Psoas muscle (tissue), 8 donors: ENCODE results near the gene PSMD14. TPM values are rescaled to one million over a fixed set of nuclear protein-coding genes. Genes with fewer than 3 reads are reported as not detected.

Source experiments
- ATAC-seq, 4 donors: fragments of 200-7000 bp; cut with Tn5 transposase; one replicate each; pipeline ENCODE4 v1.9.1; 2020; ENCODE audit warnings: moderate library complexity in 3 of 4, mild to moderate bottlenecking in 2 of 4
- DNase-seq, 2 donors: peaks; one replicate each; pipeline ENCODE4 v3.0.0-alpha.2; 2020
- H3K27ac ChIP-seq: fragments of 200-600 bp; one replicate; pipeline ENCODE4 v1.8.0; 2022
- H3K27me3 ChIP-seq, 3 donors: fragments of 200-600 bp in 1 of 3; one replicate each; pipeline versions ENCODE4 v1.6.1 to v1.8.0; 2013 to 2022; ENCODE audit warnings: low read length in 2 of 3, mild to moderate bottlenecking in 2 of 3, moderate library complexity in 1 of 3; ENCODE audit not compliant: insufficient read depth in 3 of 3
- H3K36me3 ChIP-seq, 2 donors: fragments of 200-600 bp in 1 of 2; one replicate each; pipeline versions ENCODE4 v1.6.1 to v1.8.0; 2013 to 2022; ENCODE audit warnings: low read depth in 1 of 2, mild to moderate bottlenecking in 1 of 2, moderate library complexity in 1 of 2; ENCODE audit not compliant: insufficient read depth in 1 of 2
- H3K4me1 ChIP-seq: fragments of 200-600 bp; one replicate; pipeline ENCODE4 v1.8.0; 2022
- H3K4me3 ChIP-seq: fragments of 200-600 bp; one replicate; pipeline ENCODE4 v1.8.0; 2022; ENCODE audit warnings: mild to moderate bottlenecking
- H3K9me3 ChIP-seq: fragments of 200-600 bp; one replicate; pipeline ENCODE4 v1.8.0; 2022
- WGBS, 3 donors: extraction: QIAGEN DNeasy Blood & Tissue Kit; methylation state at CpG; one replicate each; pipeline versions ENCODE4 v1.1.6 to v1.1.7; 2013; 5-methylcytosine and 5-hydroxymethylcytosine counted together
- intact Hi-C, 2 donors: fragments of 100-400 bp; cut with DNase I; formaldehyde crosslinking; loops; one replicate each; pipeline versions ENCODE4 v1.11.0 to v1.14.2; 2022
- polyA plus RNA-seq, 3 donors: library from polyadenylated mRNA; stranded (reverse); fragments of 200-250 nt; gene quantifications; one replicate each; pipeline ENCODE4 v1.2.3, GENCODE V29; 2013
- total RNA-seq, 4 donors: library from RNA; stranded (reverse); fragmentation: NEBNext Ultra II Directional in 2 of 4; extraction: Animal tissue kit (Norgen Biotek cat#: 25700) in 2 of 4; gene quantifications; one replicate each; pipeline versions ENCODE4 v1.2.1 to v1.2.4, GENCODE V29; 2021 to 2023
- TF ChIP-seq, protein P1 (sequence below): fragments of 200-600 bp; IDR thresholded peaks from one replicate; pipeline ENCODE4 v1.8.0; 2022; ENCODE audit warnings: antibody characterized with exemption
- donor health status: healthy with polysubstance abuse.
- donor health status: DM: no; HTN: no; CAD: no; lungs with moderate emphysema.
- donor health status: Bipolar disorder and iron deficiency.
- donor health status: healthy.
- donor health status: DM: yes; HTN: yes; CAD: no.
- donor health status: DM: no; HTN: no; CAD: no.
- donor health status: DM: no; HTN: no; CAD: no.
- donor health status: DM: yes; HTN: yes; CAD: no.

PSMD14 gene
- total and polyA plus RNA-seq, 7 donors = 51.2 to 372 (median 109) TPM

DNA sequence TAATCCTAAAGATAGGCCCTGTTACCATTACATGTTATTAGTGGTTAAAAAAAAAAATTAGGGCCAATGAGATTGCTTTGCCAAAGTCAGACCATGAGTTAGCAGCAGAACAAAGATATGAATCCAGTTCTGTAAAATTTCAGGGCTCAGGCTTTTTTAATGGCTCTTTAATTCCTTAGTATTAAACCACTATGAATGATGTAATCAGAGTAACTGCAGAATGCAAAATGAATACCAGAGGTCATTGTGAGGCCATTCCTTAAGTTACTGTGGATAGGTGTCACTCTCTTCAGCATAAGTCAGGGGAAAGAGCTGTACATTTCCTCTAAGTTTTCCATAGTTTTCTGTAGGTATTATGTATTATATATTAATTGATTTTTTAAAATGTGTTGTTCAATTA is 65.7 kb downstream of the PSMD14 start:
- Histone ChIP-seq H3K4me3 (no peak overlapping the region), H3K9me3 (no peaks in the 10 kb centered on the region), H3K27ac (no peak overlapping the region), H3K4me1 (no peaks in the 10 kb centered on the region), H3K36me3 (peaks cover 4 to 50% of the 10 kb centered on the region in 2 donors), H3K27me3 (no peaks in the 10 kb centered on the region)
- TF ChIP-seq, protein P1, sequence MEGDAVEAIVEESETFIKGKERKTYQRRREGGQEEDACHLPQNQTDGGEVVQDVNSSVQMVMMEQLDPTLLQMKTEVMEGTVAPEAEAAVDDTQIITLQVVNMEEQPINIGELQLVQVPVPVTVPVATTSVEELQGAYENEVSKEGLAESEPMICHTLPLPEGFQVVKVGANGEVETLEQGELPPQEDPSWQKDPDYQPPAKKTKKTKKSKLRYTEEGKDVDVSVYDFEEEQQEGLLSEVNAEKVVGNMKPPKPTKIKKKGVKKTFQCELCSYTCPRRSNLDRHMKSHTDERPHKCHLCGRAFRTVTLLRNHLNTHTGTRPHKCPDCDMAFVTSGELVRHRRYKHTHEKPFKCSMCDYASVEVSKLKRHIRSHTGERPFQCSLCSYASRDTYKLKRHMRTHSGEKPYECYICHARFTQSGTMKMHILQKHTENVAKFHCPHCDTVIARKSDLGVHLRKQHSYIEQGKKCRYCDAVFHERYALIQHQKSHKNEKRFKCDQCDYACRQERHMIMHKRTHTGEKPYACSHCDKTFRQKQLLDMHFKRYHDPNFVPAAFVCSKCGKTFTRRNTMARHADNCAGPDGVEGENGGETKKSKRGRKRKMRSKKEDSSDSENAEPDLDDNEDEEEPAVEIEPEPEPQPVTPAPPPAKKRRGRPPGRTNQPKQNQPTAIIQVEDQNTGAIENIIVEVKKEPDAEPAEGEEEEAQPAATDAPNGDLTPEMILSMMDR = no peak
- intact Hi-C loops = no loop called here
- ATAC-seq = peak in 2 of 4 donors; percentile 49 to 59
- no peak for DNase-seq

DNA sequence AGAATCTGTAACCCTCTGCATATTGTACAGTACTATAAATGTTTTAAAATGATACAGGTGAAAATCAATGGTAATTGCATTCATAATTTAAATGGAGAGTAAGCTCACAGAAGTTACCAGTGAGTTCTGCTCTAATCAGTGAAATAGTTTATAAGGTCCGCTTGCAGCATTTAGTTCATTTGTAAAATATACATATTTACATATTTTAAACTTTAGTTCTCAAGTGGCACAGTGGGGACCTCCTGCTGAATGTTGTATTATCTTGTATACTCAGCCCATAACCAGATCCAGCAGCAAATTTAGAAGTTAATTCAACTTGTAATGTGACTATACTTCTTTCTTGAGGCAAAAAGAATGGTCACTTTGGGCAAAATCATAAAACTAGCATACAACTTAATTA is 66.2 kb downstream of the PSMD14 start:
- ATAC-seq = no peak
- no peak overlapping the region for H3K27ac ChIP-seq
- H3K9me3 ChIP-seq = no peaks in the 10 kb centered on the region
- H3K27me3 ChIP-seq = no peaks in the 10 kb centered on the region
- peaks cover 4 to 45% of the 10 kb centered on the region in 2 donors for H3K36me3 ChIP-seq
- no peaks in the 10 kb centered on the region for H3K4me1 ChIP-seq
- WGBS, 3 donors = 96 to 100% (median 99%) methylated on average over 1 of the region's 1 CpG
- intact Hi-C loops = no loop called here
- DNase-seq = no peak
- no peak overlapping the region for H3K4me3 ChIP-seq
- TF ChIP-seq, protein P1 = no peak

DNA sequence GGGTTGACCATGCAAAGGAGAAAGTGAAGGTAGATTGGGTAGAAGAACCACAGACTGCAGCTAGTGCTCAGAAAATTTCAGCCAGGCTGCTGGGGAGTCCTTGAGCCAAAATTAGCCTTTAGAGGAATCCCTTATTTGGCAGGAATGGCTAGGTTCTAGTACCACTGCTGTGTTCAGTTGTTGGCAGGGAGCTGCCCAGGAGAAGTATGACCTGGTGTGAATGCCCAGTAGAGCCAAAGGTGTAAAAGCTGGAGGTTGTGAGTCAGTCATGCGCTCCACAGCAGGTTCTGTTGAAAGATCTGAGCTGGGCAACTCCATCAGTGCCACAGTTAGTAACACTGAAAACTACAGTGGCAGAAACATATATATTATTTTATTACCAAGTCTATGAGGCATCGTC is 71.5 kb downstream of the PSMD14 start:
- intact Hi-C loops = loop anchor here in 1 of 2 donors (10.0 kb wide), 1 partner anchor 55 kb away; no protein-coding TSS in a partner anchor
- TF ChIP-seq, protein P1 = no peak
- Histone ChIP-seq H3K4me1 (no peaks in the 10 kb centered on the region), H3K4me3 (no peak overlapping the region), H3K27me3 (no peaks in the 10 kb centered on the region), H3K9me3 (no peaks in the 10 kb centered on the region), H3K27ac (no peak overlapping the region), H3K36me3 (peaks cover 0 to 16% of the 10 kb centered on the region in 2 donors)
- 58 to 65% (median 61%) methylated on average over 2 of the region's 2 CpGs for WGBS, 3 donors
- DNase-seq (peak in 1 of 2 donors; percentile 46), ATAC-seq (peak; percentile 76 to 96 (median 94))

DNA sequence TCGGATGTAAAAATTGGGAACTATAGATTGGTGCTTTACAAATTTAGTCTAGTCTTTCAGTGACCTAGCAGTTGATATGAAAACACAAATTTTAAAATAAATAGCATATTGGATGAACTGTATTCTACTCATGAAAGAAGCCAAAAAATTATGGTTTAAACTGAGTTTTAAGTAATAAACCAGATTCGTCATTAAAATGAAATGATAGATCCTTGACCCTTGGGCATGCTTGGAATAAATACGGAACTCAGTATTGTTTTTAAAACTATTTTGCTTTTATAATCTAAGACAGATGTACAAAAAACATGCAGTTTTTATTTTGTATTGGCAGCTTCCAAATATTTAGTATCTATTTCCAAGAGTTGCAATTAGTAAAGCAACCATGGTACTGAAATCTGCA is 73.3 kb downstream of the PSMD14 start:
- WGBS, 3 donors = 85 to 90% (median 88%) methylated on average over 3 of the region's 3 CpGs
- intact Hi-C loops = loop anchor here in 1 of 2 donors (10.0 kb wide), 1 partner anchor 57 kb away; no protein-coding TSS in a partner anchor
- no peak for DNase-seq
- no peaks in the 10 kb centered on the region for H3K27me3 ChIP-seq
- TF ChIP-seq, protein P1 = no peak
- no peak overlapping the region for H3K4me3 ChIP-seq
- no peak for ATAC-seq
- peaks cover 0 to 22% of the 10 kb centered on the region in 2 donors for H3K36me3 ChIP-seq
- no peaks in the 10 kb centered on the region for H3K4me1 ChIP-seq
- no peaks in the 10 kb centered on the region for H3K9me3 ChIP-seq
- H3K27ac ChIP-seq = no peak overlapping the region

DNA sequence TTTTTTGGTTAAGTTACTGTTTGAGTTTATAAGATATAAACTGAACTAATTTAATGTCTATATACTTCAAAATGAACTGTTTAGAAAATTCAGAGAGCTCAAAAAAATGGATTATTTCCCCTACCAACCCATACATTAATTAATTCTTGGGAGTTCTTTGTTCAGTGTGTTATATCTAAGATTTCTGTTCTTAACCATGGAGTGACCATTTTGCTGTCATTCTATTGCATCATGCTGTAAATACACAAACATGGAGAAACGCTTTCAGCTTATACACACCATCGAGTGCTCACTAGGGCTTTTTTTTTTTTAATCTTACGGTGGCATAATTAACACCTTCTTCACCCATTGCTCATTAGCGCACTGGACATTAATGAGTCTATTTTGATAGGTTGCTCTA is 74.5 kb downstream of the PSMD14 start:
- H3K27ac ChIP-seq = no peak overlapping the region
- DNase-seq = no peak
- H3K4me3 ChIP-seq = no peak overlapping the region
- TF ChIP-seq, protein P1 = no peak
- H3K27me3 ChIP-seq = no peaks in the 10 kb centered on the region
- H3K9me3 ChIP-seq = no peaks in the 10 kb centered on the region
- intact Hi-C loops = loop anchor here in 1 of 2 donors (10.0 kb wide), 1 partner anchor 58 kb away; no protein-coding TSS in a partner anchor
- ATAC-seq = no peak
- H3K36me3 ChIP-seq = peaks cover 0 to 24% of the 10 kb centered on the region in 2 donors
- 92 to 98% (median 94%) methylated on average over 4 of the region's 4 CpGs for WGBS, 3 donors
- no peaks in the 10 kb centered on the region for H3K4me1 ChIP-seq
